ENCODE results near the gene TAMALIN.

DNA sequence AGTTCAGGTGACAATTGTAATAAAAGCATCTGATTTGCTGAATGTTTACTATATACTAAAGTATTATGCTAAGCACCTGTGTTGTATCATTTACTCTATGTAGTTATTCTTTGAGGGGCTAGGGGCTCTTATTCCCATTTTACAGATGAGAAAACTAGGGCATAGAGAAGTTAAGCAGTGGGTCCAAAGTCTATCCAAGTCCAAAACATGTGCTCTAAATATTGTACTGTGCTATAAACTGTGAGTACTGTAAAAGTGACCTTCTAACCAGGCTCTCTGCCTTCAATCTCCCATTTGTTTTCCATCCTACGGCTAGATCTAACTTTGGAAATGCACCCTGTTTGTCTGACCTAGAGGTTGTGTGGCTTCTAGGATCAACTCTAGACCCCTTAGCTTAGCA is 46.3 kb upstream of the TAMALIN start:
- no peak for TF ChIP-seq CTCF (conservative IDR thresholded peaks at IDR 0.05 in 1 of 2, IDR thresholded peaks at IDR 0.05 in 1 of 2; ENCODE audit: extremely low read depth in 1 of 2, insufficient read depth in 1 of 2, low read depth in 1 of 2, low read length in 2 of 2)
- TF ChIP-seq EZH2 (IDR thresholded peaks at IDR 0.05; ENCODE audit: borderline replicate concordance, low read length), result no peak
